ENCODE results near the gene PDE8A.

DNA sequence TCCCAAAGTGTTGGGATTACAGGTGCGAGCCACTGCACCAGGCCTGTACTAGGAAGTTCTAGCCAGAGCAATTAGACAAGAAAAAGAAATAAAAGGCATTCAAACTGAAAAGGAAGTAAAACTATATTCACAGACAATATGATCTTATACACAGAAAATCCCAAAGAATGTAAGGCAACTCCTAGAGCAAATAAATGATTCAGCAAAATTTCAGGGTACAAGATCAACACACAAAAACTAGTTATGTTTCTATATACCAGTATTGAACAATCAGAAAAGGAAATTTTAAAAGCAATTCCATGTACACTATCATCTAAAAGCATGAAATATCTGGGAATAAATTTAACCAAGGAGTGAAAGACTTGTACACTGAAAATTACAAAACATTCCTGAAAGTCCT lies 180.6 kb downstream of the PDE8A start:
- no peak for TF ChIP-seq POLR2A (IDR thresholded peaks at IDR 0.05)
- TF ChIP-seq, protein P1, sequence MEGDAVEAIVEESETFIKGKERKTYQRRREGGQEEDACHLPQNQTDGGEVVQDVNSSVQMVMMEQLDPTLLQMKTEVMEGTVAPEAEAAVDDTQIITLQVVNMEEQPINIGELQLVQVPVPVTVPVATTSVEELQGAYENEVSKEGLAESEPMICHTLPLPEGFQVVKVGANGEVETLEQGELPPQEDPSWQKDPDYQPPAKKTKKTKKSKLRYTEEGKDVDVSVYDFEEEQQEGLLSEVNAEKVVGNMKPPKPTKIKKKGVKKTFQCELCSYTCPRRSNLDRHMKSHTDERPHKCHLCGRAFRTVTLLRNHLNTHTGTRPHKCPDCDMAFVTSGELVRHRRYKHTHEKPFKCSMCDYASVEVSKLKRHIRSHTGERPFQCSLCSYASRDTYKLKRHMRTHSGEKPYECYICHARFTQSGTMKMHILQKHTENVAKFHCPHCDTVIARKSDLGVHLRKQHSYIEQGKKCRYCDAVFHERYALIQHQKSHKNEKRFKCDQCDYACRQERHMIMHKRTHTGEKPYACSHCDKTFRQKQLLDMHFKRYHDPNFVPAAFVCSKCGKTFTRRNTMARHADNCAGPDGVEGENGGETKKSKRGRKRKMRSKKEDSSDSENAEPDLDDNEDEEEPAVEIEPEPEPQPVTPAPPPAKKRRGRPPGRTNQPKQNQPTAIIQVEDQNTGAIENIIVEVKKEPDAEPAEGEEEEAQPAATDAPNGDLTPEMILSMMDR (IDR thresholded peaks at IDR 0.05): no peak
